Activated T-cell treated with anti-CD3 and anti-CD28 coated beads for 24 hours (primary cell): ENCODE measurements around the gene TLCD4.
"Not testable (repeated sequence)": the region's sequence is repeated elsewhere in the genome, so short reads cannot be mapped to it uniquely, and the experiment has no call there.

Experiments
- DNase-seq: peaks from one replicate; pipeline ENCODE4 v3.0.0-alpha.2; 2020; ENCODE audit warnings: low read depth

TLCD4 gene

DNA sequence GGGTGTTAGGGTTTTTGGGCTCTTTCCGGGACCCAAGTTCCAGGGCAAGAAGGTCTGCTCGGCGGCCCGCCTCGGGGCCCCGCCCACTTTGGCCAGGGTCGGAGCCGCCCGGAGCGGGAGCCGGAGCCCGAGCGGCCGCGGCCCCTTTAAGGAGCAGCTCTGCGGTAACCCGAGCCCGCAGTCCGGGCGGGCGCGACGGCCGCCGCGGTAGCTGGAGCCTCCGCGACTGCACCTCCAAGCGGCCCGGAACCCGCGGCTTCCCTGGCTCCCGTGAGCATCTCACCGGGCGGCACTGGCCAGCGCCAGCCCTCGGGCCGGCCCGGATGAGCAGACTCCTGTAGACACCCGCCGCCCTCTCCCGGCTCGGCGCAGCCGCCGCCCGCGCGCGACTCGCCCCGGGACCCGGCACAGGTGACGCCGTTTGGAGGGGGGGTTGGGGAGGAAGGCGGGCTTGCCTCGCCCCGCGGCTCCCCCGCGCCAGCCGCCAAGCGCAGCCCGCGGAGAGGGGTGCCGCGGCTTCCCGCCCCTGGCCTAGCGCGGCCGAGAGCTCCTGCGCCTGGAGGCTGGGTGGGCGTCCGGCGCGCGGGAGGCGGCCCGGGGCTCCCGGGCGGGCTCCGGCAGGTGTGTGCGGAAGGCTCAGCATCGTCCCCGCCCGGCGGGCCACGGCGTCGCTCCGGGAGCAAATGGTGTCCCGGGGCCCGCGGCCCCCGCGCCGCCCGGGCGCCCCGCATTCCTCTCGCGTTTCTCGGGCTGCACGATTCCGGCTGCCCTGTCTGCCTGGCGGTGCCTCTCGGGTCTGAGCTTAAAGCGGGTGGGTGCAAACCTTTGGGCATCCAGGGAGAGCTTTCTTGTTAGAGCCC lies at the start of gene TLCD4:
Gene TLCD4 (plus strand): TSS at position 149 of the 860 bp plus-strand sequence. CDS start 26,547 bp downstream, outside the sequence.
- peak; percentile 1 for DNase-seq

- no peak for DNase-seq
Observed at GRCh38 chr1:95067568-95067967, 49.6 kb upstream of the TLCD4 start.

DNA sequence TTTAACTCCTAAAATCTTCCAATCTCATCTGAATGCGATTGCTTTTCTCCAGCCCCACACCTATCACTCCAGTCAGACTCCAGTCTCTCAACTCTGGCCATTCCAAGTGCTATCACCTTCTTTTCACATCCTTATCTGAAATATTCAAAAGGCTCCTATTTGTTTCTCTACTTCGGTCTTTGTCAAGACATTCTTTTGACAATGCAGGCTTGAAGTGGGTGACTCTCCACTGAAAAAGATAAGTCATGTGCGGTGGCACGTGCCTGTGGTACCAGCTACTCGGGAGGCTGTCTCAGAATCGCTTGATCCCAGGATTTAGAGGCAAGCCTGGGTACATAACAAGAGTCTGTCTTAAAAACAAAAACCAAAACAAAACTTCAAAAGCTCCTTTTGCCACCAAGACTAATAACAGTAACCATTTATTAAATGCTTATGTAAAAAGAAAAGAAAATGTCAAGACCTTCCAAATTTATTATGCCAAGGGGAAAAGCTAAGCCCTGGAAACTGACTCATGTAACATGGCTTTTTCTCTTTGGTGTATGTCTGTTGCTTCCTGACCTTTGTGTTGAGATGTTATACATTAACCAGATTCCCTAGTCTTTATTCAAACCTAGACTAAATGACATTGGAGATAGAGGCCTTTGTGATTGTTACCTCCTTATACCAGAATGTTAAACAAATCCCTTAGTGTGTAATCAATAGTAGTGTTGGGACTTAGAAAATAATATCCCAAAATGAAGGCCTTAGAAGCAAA lies 48.0 kb upstream of the TLCD4 start:
- DNase-seq = no peak

DNA sequence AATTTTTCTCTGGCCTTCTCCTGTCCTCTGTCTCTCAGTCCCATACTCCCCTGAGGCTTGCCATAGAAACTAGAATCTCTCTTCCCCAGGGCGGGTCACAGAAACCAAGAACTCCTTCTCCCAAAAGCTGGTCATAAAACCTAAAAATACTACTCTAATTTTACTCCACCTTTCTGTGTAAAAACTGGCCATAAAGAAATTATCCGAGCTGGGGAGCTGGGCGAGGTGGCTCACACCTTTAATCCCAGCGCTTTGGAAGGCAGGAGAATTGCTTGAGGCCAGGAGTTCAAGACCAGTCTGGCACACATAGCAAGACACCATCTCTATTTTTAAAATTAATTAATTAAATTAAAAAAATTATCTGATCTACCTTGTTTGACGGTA lies 47.5 kb upstream of the TLCD4 start:
- no peak for DNase-seq

DNA sequence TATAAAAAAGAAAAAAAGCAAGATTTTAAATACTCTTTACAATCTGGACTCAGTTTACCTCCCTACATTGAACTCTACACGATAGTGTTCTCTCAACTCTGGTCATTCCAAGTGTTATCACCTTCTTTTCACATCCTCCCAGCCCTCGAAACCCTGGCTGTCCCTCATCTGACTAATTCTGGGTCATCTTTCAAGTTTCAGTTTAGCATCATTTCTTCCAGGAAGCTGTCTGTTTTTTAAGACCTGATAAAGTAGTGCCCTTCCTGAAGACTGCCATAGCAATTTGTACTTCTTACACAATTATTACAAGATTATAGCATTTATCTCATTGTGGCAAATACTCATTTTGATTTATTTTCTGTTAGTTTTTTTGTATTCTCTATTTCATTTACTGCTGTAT lies 45.6 kb upstream of the TLCD4 start:
- DNase-seq = no peak

DNA sequence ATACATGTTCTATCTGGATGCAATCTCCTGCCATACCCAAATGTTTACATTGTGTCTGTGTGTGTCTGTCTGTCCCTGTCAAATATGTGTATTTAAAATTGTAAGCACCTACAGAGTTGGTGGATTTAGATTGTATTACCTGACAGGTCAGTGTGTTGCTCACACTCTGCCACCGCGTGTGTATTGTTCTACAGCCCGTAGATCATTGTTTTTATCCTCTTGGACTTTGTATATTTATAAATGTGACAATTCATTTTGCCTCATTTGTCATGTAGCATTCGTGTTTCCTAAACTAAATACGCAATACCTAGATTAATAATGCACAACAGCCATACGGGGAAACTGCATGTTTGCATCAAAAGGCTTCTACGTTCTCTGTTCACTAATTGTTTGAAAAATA lies 45.0 kb upstream of the TLCD4 start:
- DNase-seq = no peak

- DNase-seq = peak; percentile 88
Observed at GRCh38 chr1:95072532-95073419, 44.4 kb upstream of the TLCD4 start, which contains the start of gene ALG14. ALG14 (minus strand) TSS chr1:95072951; CDS start chr1:95072898, 53 bp downstream.

GRCh38 chr1:95073446-95073845 lies 43.7 kb upstream of the TLCD4 start:
- DNase-seq = no peak

DNA sequence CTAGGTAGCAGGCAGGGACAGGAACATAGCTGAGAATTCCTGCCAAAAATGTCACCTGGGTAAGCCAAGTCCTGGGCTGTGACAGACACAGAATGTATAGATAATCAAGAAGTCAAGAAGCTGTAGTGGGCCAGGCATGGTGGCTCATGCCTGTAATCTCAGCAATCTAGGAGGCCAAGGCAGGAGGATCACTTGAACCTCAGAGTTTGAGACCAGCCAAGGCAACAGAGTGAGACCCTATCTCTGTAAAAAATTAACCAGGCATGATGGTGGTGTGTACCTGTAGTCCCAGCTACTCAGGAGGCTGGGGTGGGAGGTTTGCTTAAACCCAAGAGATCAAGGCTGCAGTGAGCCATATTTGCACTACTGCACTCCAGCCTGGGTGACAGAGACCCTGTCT lies 41.1 kb upstream of the TLCD4 start:
- no peak for DNase-seq

DNA sequence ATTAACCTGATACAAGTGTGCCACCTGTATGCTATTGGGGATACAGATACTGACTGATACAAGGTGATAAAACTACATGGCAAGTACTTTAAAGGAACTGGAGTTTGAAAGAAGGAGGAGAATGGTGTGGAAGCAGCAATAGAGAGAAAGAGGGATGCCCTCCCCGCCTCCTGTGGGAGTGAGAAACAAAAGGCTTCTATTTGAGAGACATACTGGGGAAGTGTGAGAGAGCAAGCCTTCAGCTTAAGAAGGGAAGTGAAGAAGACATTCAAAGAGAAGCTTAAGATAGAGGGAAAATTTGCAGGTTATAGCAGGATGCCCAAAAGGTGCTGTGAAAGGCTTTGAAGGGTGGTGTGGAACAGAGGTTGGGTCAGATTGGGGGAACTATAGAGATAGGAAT lies 36.7 kb upstream of the TLCD4 start:
- no peak for DNase-seq

- no peak for DNase-seq
Observed at GRCh38 chr1:95080879-95081278, 36.3 kb upstream of the TLCD4 start.

- DNase-seq = no peak
Observed at GRCh38 chr1:95084317-95085176, 32.6 kb upstream of the TLCD4 start.

DNA sequence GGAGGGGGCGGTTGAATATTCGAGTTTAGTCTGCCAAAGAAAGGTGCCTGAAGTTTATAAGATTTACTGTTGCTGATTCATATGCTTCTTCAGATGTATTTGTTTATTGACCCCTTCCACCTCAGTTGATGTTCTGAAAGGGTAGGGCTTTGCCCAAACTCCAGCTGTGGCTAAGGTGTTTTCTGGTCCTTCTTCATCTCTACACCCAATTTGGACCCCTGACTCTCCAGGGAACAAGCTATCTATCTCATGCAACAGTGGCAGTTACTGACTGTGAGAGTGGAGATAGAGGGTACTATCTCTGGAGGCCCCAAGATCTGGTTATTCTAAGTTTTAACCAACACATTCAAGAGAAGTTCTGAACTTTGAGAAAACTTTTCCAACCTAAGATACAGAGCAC lies 31.8 kb upstream of the TLCD4 start:
- no peak for DNase-seq

GRCh38 chr1:95086949-95087533 lies 30.1 kb upstream of the TLCD4 start:
- no peak for DNase-seq

GRCh38 chr1:95088303-95088702 lies 28.9 kb upstream of the TLCD4 start:
- DNase-seq = no peak

DNA sequence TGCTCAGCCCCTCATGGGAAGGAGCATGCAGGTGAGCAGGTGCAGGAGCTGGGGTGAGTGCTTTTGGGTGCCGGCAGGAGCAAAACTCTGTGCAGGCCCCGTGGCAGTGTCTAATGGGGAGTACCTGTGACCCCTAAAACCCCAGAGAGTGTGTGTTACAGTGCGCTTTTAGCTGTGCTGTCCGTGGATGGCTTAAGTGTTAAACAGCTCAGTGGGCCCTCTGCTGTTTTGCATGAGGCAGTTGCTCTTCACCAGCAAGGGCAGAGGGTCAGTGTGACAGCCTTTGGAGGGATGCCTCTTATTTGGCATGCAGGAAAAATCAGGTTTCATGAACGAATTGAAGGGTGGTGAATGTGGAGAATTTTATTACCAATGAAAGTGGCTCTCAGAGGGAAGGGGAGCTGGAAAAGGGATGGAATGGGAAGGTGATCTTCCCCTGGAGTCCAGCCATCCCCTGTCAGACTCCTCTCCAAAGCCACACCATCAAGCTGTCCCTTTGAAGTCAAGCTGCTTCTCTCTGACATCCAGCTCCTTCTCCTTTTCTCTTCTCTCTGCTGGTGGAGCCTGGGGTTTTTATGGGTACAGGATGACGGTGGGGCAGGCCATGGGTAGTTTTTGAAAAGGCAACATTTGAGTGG lies 27.4 kb upstream of the TLCD4 start:
- DNase-seq = no peak

DNA sequence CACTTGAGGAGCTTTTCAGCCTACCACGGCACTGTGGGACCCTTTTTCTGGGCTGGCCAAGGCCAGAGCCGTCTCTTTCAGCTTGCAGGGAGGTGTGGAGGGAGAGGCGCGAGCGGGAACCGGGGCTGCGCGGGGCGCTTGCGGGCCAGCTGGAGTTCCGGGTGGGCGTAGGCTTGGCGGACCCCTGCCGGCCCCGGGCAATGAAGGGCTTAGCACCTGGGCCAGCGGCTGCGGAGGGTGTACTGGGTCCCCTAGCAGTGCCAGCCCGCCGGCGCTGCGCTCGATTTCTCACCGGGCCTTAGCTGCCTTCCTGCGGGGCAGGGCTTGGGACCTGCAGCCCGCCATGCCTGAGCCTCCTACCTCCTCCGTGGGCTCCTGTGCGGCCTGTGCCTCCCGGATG lies 25.9 kb upstream of the TLCD4 start:
- not testable (repeated sequence) for DNase-seq

DNA sequence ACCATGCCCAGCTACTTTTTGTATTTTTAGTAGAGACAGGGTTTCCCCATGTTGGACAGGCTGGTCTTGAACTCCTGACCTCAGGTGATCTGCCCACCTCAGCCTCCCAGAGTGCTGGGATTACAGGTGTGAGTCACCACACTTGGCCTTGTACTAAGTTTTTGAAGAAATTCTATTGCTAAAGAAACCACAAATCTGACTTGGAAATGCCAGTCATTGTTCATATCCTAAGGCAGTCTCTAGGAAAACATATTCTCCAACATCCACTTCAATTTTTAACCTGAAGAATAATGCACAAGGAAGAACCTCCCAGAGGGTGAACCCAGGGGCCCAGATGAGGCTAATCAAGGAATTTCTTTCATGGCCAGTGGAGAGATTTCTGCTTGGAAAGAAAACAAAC lies 24.3 kb upstream of the TLCD4 start:
- DNase-seq = not testable (repeated sequence)

- no peak for DNase-seq
Observed at GRCh38 chr1:95093296-95093695, 23.9 kb upstream of the TLCD4 start.

DNA sequence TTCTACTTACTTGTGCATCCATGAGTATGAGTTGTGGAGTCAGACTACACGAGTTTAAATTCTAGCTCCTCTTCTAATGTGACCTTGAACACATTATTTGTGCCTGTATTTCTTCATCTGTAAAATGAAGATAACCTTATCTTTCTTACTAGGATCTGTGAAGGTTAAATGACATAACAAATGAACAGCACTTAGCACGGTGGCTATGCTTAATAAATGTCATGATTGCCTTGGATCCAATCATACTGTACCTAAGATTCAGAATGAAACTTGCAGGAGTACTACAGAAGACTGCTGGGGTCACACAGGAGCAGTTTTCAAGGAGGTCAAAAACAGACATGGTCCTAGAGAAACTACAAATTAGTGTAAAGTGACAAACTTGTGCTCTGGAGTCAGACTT lies 22.2 kb upstream of the TLCD4 start:
- DNase-seq = no peak
